ENCODE results near the gene SORBS2. TPM values are rescaled to one million over a fixed set of nuclear protein-coding genes. Genes with fewer than 3 reads are reported as not detected.
"Not testable (repeated sequence)": the region's sequence is repeated elsewhere in the genome, so short reads cannot be mapped to it uniquely, and the experiment has no call there.

SORBS2 gene
- total RNA-seq, 1 experiment from 2014 or later, result not detected

DNA sequence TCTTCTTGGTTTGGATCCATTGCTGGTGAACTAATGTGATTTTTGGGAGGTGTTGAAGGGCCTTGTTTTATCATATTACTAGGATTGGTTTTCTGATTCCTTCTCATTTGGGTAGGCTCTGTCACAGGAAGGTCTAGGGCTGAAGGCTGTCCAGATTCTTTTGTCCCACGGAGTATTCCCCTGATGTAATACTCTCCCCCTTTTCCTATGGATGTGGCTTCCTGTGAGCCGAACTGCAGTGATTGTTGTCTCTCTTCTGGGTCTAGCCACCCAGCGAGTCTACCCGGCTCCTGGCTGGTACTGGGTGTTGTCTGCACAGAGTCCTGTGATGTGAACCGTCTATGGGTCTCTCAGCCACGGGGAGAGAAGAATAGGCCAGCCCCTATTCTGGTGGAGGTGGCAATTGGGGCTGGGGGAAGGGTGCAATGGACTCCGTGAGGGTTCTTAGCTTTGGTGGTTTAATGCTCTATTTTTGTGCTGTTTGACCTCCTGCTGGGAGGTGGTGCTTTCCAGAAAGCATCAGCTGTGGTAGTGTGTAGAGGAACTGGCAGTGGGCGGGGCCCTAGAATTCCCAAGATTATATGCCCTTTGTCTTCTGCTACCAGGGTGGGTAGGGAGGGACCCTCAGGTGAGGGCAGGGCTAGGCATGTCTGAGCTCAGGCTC is 252.6 kb downstream of the SORBS2 start:
- not testable (repeated sequence) for H3K4me1 ChIP-seq; H3K27me3 ChIP-seq; H3K4me3 ChIP-seq; H3K9me3 ChIP-seq (replicated peaks); H3K36me3 ChIP-seq
- peak in 1 of 2 experiments; percentile 51 for DNase-seq
- H3K27ac ChIP-seq, result peak overlapping the region; percentile 57

DNA sequence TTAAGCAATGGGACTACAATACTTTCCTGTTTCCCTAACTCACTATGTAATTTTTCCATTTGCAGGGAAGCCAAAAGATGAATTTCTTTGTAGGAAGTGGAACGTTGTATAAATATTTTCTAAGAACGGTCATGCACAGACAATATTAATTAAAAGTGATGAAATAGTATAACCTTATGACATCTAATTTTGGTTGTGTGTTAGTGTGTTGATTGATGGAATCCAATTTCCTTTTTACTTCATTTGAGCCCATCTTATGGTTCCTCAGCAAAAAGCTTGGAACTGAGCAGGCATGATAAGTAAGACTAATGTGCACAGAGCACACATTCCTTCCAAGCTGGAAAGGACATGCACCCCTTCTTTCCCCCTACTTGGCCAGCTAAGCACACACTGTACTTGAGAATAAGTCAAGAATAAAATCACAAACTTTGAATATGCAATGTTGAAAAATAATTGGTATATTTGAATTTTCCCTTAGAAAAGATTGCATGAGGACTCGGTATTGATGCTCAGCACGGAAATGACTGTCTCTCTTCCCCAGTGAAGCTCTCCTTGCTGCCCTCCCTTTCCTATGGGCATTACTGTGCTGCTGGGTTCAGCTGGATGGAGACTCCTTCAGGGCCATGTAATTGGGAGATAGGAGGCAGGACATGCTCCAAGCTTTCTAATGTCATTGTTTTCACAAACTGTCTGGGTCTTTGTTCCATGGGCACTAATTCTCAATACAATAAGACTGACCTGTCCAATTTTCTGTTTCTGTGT is 257.4 kb downstream of the SORBS2 start:
- no peak overlapping the region for H3K27ac ChIP-seq
- no peaks in the 10 kb centered on the region for H3K27me3 ChIP-seq
- H3K4me3 ChIP-seq, result no peak overlapping the region
- no peak for DNase-seq
- no peaks in the 10 kb centered on the region for H3K9me3 ChIP-seq (replicated peaks)
- no peaks in the 10 kb centered on the region for H3K36me3 ChIP-seq
- H3K4me1 ChIP-seq, result peaks cover 6% of the 10 kb centered on the region

DNA sequence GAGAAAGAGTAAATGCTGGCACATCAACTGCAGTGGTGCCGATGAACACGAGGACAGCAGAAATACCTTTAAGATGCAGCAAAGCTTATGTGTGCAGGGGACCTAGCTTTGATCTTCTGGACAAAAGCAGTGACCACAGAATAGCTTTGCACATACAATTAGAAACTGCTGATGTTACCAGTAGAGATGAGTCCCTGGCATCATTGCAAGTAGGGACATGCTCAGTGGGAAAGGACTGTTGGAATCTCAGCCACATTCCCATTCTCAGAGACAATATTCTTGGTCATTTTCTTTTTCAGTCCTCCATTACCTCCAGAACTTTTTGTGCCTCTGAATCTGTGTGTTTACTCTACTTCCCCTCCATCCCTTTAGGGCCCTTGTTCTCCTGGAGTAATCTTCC is 259.7 kb downstream of the SORBS2 start:
- Histone ChIP-seq H3K36me3 (no peaks in the 10 kb centered on the region), H3K27me3 (no peaks in the 10 kb centered on the region), H3K9me3 (replicated peaks) (no peaks in the 10 kb centered on the region), H3K4me1 (no peaks in the 10 kb centered on the region), H3K27ac (no peak overlapping the region), H3K4me3 (no peak overlapping the region)
- no peak for DNase-seq

DNA sequence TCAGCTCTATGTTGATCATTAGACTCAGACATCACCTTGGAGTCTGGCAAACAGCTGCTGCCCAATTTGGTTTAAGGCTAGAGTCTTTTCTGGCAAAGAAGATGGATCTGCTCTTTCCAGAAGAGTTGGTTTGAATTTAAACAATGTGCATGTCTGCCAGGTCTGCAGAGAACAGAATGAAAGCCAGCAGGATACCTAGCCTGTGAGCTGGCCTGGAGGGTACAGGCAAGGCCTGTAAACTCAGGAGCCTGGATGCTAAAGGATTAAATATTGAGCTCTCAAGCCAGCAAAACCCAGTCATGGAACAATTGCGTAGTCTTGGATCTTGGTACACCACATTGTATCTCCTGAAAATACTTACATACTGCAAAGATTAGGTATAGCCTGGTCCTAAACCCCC is 261.1 kb downstream of the SORBS2 start:
- no peak for DNase-seq
- no peaks in the 10 kb centered on the region for H3K36me3 ChIP-seq
- no peaks in the 10 kb centered on the region for H3K9me3 ChIP-seq (replicated peaks)
- H3K27me3 ChIP-seq, result no peaks in the 10 kb centered on the region
- no peak overlapping the region for H3K27ac ChIP-seq
- no peaks in the 10 kb centered on the region for H3K4me1 ChIP-seq
- H3K4me3 ChIP-seq, result no peak overlapping the region

DNA sequence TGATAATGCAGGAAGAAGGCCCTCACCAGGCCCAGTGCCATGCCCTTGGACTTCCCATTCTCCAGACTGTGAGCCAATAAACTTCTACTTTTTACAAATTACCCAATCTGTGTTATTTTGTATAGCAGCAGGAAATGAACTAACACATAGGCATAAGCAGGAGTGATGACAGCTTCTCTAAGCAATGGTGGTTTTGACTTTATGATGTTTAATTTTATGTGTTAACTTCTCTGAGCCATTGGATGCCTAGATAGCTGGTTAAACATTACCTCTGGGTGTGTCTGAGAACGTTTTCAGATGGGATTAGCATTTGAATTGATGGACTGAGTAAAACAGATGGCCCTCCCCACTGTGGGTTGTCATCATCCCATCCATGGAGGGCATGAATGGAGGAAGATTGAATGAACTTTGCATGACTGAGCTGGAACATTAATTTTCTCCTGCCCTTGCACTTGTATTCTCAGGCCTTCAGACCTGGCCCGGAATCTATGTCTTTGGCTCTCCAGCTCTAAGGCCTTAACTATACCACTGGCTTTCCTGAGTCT is 262.8 kb downstream of the SORBS2 start:
- Histone ChIP-seq H3K4me1 (no peaks in the 10 kb centered on the region), H3K4me3 (no peak overlapping the region), H3K27me3 (no peaks in the 10 kb centered on the region), H3K9me3 (replicated peaks) (no peaks in the 10 kb centered on the region), H3K27ac (no peak overlapping the region), H3K36me3 (no peaks in the 10 kb centered on the region)
- no peak for DNase-seq

GRCh38 chr4:185548587-185548986 is 263.4 kb downstream of the SORBS2 start:
- Histone ChIP-seq H3K36me3 (no peaks in the 10 kb centered on the region), H3K9me3 (replicated peaks) (no peaks in the 10 kb centered on the region), H3K4me1 (no peaks in the 10 kb centered on the region), H3K4me3 (no peak overlapping the region), H3K27me3 (no peaks in the 10 kb centered on the region), H3K27ac (no peak overlapping the region)
- DNase-seq, result no peak

DNA sequence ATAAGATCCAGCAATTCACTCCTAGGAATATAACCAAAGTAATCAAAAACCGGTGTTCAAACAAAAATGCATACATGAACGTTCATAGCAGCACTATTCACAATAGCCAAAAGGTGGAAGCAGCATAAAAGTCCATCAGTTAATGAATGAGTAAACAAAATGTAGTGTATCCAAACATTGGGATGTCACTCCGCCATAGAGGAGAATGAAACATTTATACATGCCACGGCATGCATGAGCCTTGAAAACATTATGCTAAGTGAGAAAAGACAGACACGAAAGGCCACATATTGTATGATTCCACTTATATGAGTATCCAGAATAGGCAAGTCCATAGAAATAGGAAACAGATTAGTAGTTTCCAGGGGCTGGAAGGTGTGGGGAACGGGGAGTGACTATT is 265.7 kb downstream of the SORBS2 start:
- H3K27me3 ChIP-seq, result no peaks in the 10 kb centered on the region
- no peaks in the 10 kb centered on the region for H3K36me3 ChIP-seq
- no peak overlapping the region for H3K4me3 ChIP-seq
- DNase-seq, result no peak
- no peak overlapping the region for H3K27ac ChIP-seq
- H3K9me3 ChIP-seq (replicated peaks), result no peaks in the 10 kb centered on the region
- H3K4me1 ChIP-seq, result peaks cover 17% of the 10 kb centered on the region

GRCh38 chr4:185542626-185543315 is 269.2 kb downstream of the SORBS2 start:
- Histone ChIP-seq H3K27me3 (no peaks in the 10 kb centered on the region), H3K36me3 (no peaks in the 10 kb centered on the region), H3K4me1 (peaks cover 42% of the 10 kb centered on the region), H3K4me3 (no peak overlapping the region), H3K27ac (peak overlapping the region; percentile 30), H3K9me3 (replicated peaks) (no peaks in the 10 kb centered on the region)
- peak; percentile 77 to 83 for DNase-seq

- Histone ChIP-seq H3K27ac (peak overlapping the region; percentile 59; the same call in 1 of the 2 replicates), H3K27me3 (no peaks in the 10 kb centered on the region)
- peak in 1 of 2 experiments; percentile 31 for DNase-seq
Observed at GRCh38 chr4:185541251-185541727, 270.7 kb downstream of the SORBS2 start.

GRCh38 chr4:185540487-185541120 is 271.4 kb downstream of the SORBS2 start:
- H3K4me3 ChIP-seq, result peak overlapping the region; percentile 27; the same call in 1 of the 2 replicates
- peaks cover 51% of the 10 kb centered on the region for H3K4me1 ChIP-seq
- H3K27me3 ChIP-seq, result no peaks in the 10 kb centered on the region
- H3K36me3 ChIP-seq, result no peaks in the 10 kb centered on the region
- peak overlapping the region; percentile 59 for H3K27ac ChIP-seq
- peak; percentile 55 to 73 for DNase-seq
- H3K9me3 ChIP-seq (replicated peaks), result no peaks in the 10 kb centered on the region

More at GRCh38 chr4:185541251-185541727, 270.7 kb downstream of the SORBS2 start:
- H3K4me1 ChIP-seq, result peaks cover 46% of the 10 kb centered on the region
- H3K9me3 ChIP-seq (replicated peaks), result no peaks in the 10 kb centered on the region
- no peaks in the 10 kb centered on the region for H3K36me3 ChIP-seq
- H3K4me3 ChIP-seq, result no peak overlapping the region

GRCh38 chr4:185540040-185540439 is 272.0 kb downstream of the SORBS2 start:
- Histone ChIP-seq H3K27ac (peak overlapping the region; percentile 59), H3K4me1 (peaks cover 51% of the 10 kb centered on the region), H3K36me3 (no peaks in the 10 kb centered on the region), H3K9me3 (replicated peaks) (no peaks in the 10 kb centered on the region), H3K27me3 (no peaks in the 10 kb centered on the region), H3K4me3 (peak overlapping the region; percentile 27; the same call in 1 of the 2 replicates)
- peak in 1 of 2 experiments; percentile 59 for DNase-seq

DNA sequence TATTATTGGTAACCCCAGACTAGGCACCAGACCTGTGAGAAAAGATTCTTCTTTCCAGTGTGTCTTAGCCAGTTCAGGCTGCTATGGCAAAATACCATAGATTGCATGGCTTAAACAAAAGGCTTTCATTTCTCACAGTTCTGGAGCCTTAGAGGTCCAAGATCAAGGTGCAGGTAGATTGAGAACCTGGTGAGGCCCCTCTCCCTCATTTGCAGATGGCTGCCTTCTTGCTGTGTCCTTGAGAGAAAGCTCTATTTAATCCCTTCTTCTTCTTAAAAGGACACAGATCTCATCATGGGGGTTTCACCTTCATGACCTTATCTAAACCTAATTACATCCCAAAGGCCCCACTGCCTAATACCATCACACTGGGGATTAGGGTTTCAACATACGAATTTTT is 273.2 kb downstream of the SORBS2 start:
- Histone ChIP-seq H3K4me3 (no peak overlapping the region), H3K4me1 (peaks cover 51% of the 10 kb centered on the region), H3K27ac (no peak overlapping the region), H3K36me3 (no peaks in the 10 kb centered on the region), H3K9me3 (replicated peaks) (no peaks in the 10 kb centered on the region), H3K27me3 (no peaks in the 10 kb centered on the region)
- no peak for DNase-seq

- Histone ChIP-seq H3K4me3 (peak overlapping the region; percentile 98), H3K27ac (peak overlapping the region; percentile 89), H3K9me3 (replicated peaks) (no peaks in the 10 kb centered on the region), H3K4me1 (peaks cover 40% of the 10 kb centered on the region), H3K27me3 (no peaks in the 10 kb centered on the region), H3K36me3 (0 out of 2 replicates have a peak, but pooled peaks cover under 1% of the 10 kb centered on the region)
- DNase-seq, result peak in 1 of 2 experiments; percentile 60
Observed at GRCh38 chr4:185536411-185536709, 275.6 kb downstream of the SORBS2 start.

DNA sequence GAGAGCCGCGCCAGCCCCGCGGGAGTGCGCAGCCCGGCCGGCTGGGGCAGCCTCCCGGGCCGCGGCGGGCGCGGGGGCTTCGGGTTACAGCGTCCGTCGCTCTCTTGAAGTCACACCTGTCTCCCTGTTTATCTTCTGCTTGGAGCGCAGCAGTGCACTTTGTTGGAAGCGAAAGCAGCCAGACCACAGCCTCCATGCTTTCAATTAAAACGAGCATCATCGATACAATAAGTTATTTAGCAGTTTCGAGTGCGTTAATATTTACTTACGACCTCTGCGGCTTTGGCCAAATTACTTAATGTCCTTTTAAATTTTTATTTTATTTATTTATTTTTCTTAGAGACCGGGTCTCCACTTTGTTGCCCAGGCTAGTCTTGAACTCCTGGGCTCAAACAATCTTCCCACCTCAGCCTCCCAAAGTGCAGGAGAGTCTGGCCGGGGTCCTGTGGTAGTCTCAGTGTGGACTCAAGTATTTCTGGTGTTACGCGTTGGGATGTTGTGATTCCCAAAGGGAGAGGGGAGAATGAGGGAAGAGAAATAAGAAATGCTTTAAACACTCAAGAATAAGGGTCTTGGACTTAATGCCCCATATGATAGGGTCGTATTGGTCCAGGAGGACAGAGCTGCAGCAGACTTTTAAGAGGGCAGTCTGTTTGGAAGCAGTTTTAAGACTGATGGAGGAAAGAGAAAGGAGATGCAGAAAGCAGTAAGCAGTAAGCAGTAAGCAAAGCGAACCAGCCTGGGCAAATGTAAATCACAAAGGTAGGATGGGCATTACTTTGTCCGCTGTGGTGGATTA is 276.2 kb downstream of the SORBS2 start:
- H3K36me3 ChIP-seq, result 0 out of 2 replicates have a peak, but pooled peaks cover 4% of the 10 kb centered on the region
- no peaks in the 10 kb centered on the region for H3K27me3 ChIP-seq
- no peaks in the 10 kb centered on the region for H3K9me3 ChIP-seq (replicated peaks)
- peak overlapping the region; percentile 98 for H3K4me3 ChIP-seq
- H3K4me1 ChIP-seq, result peaks cover 36% of the 10 kb centered on the region
- H3K27ac ChIP-seq, result peak overlapping the region; percentile 89
- peak in 1 of 2 experiments; percentile 32 for DNase-seq

Measured in SJCRH30 (cell line).